ENCODE data around the gene REV3L. TPM values are rescaled to one million over a fixed set of nuclear protein-coding genes. Genes with fewer than 3 reads are reported as not detected.

The REV3L gene
- total RNA-seq, 1 experiment from 2014 or later, result 5.3 TPM

- H2BK20ac ChIP-seq (ENCODE audit: low read depth, low read length, poor library complexity, severe bottlenecking), result no peak overlapping the region
- DNase-seq, result no peak
- Mint-ChIP-seq H3K27ac (peak overlapping the region in 2 of 3 experiments; percentile 7 to 11; a peak in 2 of 7 replicates), H3K4me3 (no peak overlapping the region), H3K36me3 (ENCODE audit: insufficient read depth in 1 of 3, low read depth in 3 of 3) (peaks cover 0 to 13% (median 0%) of the 10 kb centered on the region in 3 experiments; a peak in 4 of 7 replicates), H3K9me3 (peaks cover 0 to 8% of the 10 kb centered on the region in 2 experiments; a peak in 3 of 5 replicates), H3K27me3 (ENCODE audit: low read depth) (no peaks in the 10 kb centered on the region; the same call in 1 of the 2 replicates), H3K4me1 (peaks cover 4 to 11% of the 10 kb centered on the region in 2 experiments)
- no peaks in the 10 kb centered on the region for H3K9me3 ChIP-seq (ENCODE audit: control insufficient read depth, low read depth, low read length)
- no peak overlapping the region for H3K18ac ChIP-seq (ENCODE audit: insufficient read length, low read depth, low read length)
- H2BK5ac ChIP-seq (ENCODE audit: insufficient read length, low read length), result no peak overlapping the region
- no peaks in the 10 kb centered on the region for H3K79me2 ChIP-seq (ENCODE audit: insufficient read depth, low read length)
- no peak overlapping the region for H2BK12ac ChIP-seq (ENCODE audit: insufficient read length, low read depth, low read length)
- no peak overlapping the region for H3K27ac ChIP-seq (ENCODE audit: insufficient read length, low read depth, low read length)
- H3K9ac ChIP-seq (ENCODE audit: extremely low read depth, insufficient read length, low read length), result no peak overlapping the region
- H2BK15ac ChIP-seq (ENCODE audit: low read depth, low read length), result no peak overlapping the region
- no peaks in the 10 kb centered on the region for H4K20me1 ChIP-seq (ENCODE audit: control insufficient read depth, insufficient read depth, insufficient read length)
- H3K4ac ChIP-seq (ENCODE audit: low read depth, low read length), result no peak overlapping the region
- no peak overlapping the region for H3K56ac ChIP-seq (ENCODE audit: insufficient read length, low read depth, low read length)
- H2BK120ac ChIP-seq (ENCODE audit: low read depth, low read length, poor library complexity, severe bottlenecking), result no peak overlapping the region
- H3K14ac ChIP-seq (ENCODE audit: insufficient read depth, low read length), result no peak overlapping the region
- no peak for TF ChIP-seq CTCF (conservative IDR thresholded peaks at IDR 0.05)
- H2AFZ ChIP-seq (ENCODE audit: low read length), result no peak overlapping the region
- H3T11ph ChIP-seq (ENCODE audit: low read length), result no peak overlapping the region
- no peak overlapping the region for H3K23ac ChIP-seq (ENCODE audit: insufficient read length, low read depth, low read length)
- no CpG with 5 or more reads among the region's 19 CpGs for whole genome bisulfite sequencing (ENCODE audit: extremely low coverage, insufficient read length, low lambda C conversion rate)
- no peaks in the 10 kb centered on the region for H3K79me1 ChIP-seq (ENCODE audit: insufficient read depth, low read depth, low read length, poor library complexity, severe bottlenecking)
- H4K5ac ChIP-seq (ENCODE audit: insufficient read length, low read depth, low read length), result no peak overlapping the region
- no peaks in the 10 kb centered on the region for H3K4me1 ChIP-seq (ENCODE audit: insufficient read depth, low read length)
- no peaks in the 10 kb centered on the region for H3K23me2 ChIP-seq (ENCODE audit: insufficient read length, low read depth, low read length, poor library complexity, severe bottlenecking)
- no peaks in the 10 kb centered on the region for H3K27me3 ChIP-seq (ENCODE audit: insufficient read depth, low read length)
- H3K4me2 ChIP-seq (ENCODE audit: insufficient read depth, insufficient read length, low read length), result no peak overlapping the region
- no peak overlapping the region for H2AK5ac ChIP-seq (ENCODE audit: insufficient read length, low read length)
- no peak overlapping the region for H4K8ac ChIP-seq (replicated peaks; ENCODE audit: insufficient read length, low read depth, low read length)
- no peak overlapping the region for H4K91ac ChIP-seq (ENCODE audit: insufficient read length, low read depth, low read length)
Measured at GRCh38 chr6:111429571-111429970, 53.4 kb downstream of the REV3L start.

Measured in H9 (cell line).